ENCODE data around the gene RNU2-63P. TPM values are rescaled to one million over a fixed set of nuclear protein-coding genes. Genes with fewer than 3 reads are reported as not detected.

The RNU2-63P gene
- total RNA-seq, result 51.9 TPM in 1 of 2 replicates, not detected in the other

DNA sequence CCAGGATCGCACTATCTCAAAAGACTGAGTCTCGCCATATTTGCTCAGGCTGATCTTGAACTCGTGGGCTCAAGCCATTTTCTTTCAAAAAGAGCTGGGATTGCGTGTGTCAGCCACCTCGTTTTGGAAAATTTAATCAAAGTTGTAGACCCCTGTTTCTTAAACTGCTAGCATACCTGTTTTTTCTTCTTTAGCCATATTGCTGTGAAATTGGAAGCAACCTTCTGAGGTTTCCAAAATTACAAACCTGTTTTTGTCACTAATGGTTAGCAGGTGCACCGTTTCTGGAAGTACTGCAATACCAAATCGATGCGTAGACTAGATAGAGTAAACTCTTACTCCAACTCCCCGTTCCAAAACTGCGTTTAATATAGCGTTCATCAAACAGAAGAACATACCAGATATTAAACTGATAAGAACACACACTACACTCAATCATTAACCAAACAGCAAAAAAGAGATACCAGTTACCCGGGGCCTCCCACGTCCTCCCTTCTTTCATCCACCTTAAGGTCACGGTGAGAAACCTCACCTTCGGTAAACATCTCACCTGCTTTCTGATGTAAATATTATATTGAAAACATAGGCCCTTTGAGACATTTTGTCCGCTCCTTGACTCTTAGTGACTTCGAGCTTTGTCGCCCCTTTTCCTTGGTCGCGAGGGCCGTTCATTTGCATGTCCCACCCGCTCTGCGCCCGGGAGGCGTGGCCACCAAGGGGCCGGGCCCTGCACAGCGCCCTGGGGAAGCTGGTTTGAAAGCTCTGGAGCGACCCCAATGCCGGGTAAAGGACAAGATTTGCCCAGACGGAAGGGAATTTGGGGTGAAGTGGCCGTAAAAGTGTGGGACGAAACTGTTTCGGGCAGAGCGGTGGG is at the start of gene RNU2-63P:
RNU2-63P (minus strand) TSS at position 462 of the 874 bp plus-strand sequence.

DNA sequence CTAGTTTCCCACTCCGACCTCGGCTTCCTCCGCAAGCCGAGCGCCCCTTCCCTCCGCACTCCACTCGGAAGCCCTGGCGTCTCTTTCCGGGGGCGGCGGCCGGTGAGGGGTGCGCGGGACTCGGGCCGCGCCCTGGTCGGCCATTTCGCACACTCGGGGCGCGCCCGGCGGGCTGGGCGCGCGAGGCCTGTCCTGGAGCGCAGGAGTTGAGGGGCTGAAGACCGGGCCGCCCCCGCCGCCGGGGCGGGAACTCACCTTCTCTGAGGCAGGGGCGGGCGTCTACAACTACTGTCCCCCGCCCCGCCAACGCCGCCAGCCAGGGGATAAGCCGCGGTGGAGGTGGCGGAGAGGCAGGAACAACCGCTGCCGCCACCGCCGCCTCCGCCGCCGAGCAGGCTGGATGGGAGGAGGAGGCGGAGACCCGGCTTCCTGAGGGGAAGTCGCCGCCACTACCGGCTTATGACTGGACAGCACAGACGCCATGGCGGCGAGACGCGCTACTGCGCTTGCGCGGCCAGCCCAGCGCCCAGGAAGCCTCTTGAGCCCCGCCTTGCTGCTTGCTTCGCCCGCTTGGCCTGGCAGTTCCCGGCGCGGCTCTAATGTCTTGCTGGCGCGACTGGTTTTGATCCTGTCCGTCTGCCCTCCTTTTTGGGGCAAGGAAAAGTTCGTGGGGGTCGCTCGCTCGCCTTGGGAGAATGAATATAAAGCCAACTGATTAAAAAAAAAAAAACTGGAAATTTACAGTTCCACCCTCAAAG is 39.2 kb upstream of the RNU2-63P start, which contains the start of gene KRCC1:
KRCC1 (minus strand) TSS at position 413 of the 758 bp plus-strand sequence. CDS start 27,220 bp downstream, outside the sequence.

Other genes with a start within 250 kb of the RNU2-63P start
- gene RGPD2, start 190.8 kb downstream of the RNU2-63P start, total RNA-seq, result 1.7 and 4.8 TPM in 2 replicates
- gene KRCC1, start 39.2 kb upstream of the RNU2-63P start, total RNA-seq, result 13.0 and 26.5 TPM in 2 replicates
- not detected in 2 replicates for gene SMYD1, start 51.3 kb upstream of the RNU2-63P start, total RNA-seq
- gene FABP1, start 111.5 kb upstream of the RNU2-63P start, total RNA-seq, result not detected in 2 replicates
- gene THNSL2, start 153.8 kb upstream of the RNU2-63P start, total RNA-seq, result 6.2 and 11.6 TPM in 2 replicates

Data from nasal cavity respiratory epithelium epithelial cell of viscerocranial mucosa (primary cell).